Measurements from ENCODE around the gene C3orf18. TPM values are rescaled to one million over a fixed set of nuclear protein-coding genes. Genes with fewer than 3 reads are reported as not detected.

Gene C3orf18
- total and polyA plus RNA-seq, 8 donors: 4.9 to 75.0 (median 8.2) TPM; not detected in 1

GRCh38 chr3:50602595-50603191 lies 35.1 kb upstream of the C3orf18 start:
- intact Hi-C loops (cut with DNase I; ENCODE audit: low total_unique reads): no loop called here
- H3K27ac ChIP-seq: peak overlapping the region; percentile 92 to 98 (median 96)
- peaks cover 12 to 32% (median 30%) of the 10 kb centered on the region in 4 donors for H3K36me3 ChIP-seq
- peaks cover 75 to 86% (median 83%) of the 10 kb centered on the region in 4 donors for H3K4me1 ChIP-seq
- 40 to 62% (median 46%) methylated on average over 7 to 9 of the region's 9 CpGs for WGBS, 5 donors
- no peak overlapping the region for H3K4me3 ChIP-seq
- TF ChIP-seq, protein P1, sequence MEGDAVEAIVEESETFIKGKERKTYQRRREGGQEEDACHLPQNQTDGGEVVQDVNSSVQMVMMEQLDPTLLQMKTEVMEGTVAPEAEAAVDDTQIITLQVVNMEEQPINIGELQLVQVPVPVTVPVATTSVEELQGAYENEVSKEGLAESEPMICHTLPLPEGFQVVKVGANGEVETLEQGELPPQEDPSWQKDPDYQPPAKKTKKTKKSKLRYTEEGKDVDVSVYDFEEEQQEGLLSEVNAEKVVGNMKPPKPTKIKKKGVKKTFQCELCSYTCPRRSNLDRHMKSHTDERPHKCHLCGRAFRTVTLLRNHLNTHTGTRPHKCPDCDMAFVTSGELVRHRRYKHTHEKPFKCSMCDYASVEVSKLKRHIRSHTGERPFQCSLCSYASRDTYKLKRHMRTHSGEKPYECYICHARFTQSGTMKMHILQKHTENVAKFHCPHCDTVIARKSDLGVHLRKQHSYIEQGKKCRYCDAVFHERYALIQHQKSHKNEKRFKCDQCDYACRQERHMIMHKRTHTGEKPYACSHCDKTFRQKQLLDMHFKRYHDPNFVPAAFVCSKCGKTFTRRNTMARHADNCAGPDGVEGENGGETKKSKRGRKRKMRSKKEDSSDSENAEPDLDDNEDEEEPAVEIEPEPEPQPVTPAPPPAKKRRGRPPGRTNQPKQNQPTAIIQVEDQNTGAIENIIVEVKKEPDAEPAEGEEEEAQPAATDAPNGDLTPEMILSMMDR (IDR thresholded peaks at IDR 0.05): no peak
- TF ChIP-seq POLR2AphosphoS5 (IDR thresholded peaks at IDR 0.05) (peak in 1 of 3 donors; percentile 4), POLR2A (IDR thresholded peaks at IDR 0.05) (no peak)
- DNase-seq: peak; percentile 66 to 86
- no peaks in the 10 kb centered on the region for H3K27me3 ChIP-seq
- no peaks in the 10 kb centered on the region for H3K9me3 ChIP-seq

DNA sequence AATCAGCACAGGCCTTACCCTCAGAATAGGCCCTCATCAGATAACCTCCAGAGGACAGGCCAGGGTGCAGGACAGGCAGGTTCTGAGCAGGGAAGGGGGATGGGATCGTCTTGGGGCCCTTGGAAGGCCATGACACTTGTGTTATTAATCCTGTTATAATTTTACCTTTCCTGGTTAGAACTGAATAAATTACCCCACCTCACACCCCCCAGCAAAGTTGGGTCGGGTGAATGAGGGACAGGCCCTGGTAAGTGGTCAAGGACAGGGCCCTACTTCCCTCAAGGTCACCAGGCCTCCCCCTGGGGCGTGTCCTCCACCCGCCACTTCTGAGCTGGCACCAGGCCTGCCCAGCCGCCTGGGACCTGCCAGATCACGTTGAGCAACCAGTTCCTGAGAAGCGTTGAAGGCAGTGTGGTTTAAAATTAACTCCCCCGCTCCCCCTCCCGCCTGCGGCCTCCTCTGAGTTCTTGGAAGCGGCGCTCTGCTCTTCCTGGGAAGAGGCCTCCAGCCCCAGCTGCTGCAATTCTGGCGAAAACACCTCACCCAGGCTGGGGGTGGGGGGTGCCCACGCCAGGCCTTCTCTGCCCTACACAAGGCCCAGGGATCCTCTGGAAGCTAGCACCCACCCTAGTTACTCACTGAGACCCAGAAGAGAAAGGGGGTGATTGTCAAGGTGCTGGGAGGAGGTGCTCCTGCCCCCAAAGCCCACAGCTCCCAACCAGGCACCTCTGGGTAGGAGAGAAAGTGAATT lies 33.5 kb upstream of the C3orf18 start:
- peak; percentile 97 to 98 for DNase-seq
- 1 to 2% (median 1%) methylated on average over 9 to 14 of the region's 14 CpGs for WGBS, 5 donors
- H3K27ac ChIP-seq: peak overlapping the region; percentile 92 to 98 (median 96)
- H3K9me3 ChIP-seq: no peaks in the 10 kb centered on the region
- H3K36me3 ChIP-seq: peaks cover 0 to 15% (median 13%) of the 10 kb centered on the region in 4 donors
- H3K4me1 ChIP-seq: peaks cover 59 to 70% (median 66%) of the 10 kb centered on the region in 4 donors
- no peaks in the 10 kb centered on the region for H3K27me3 ChIP-seq
- H3K4me3 ChIP-seq: peak overlapping the region in 3 of 4 donors; percentile 7
- intact Hi-C loops (cut with DNase I; ENCODE audit: low total_unique reads): no loop called here
- peak; percentile 75 to 96 (median 87) for TF ChIP-seq POLR2AphosphoS5 (IDR thresholded peaks at IDR 0.05)
- TF ChIP-seq EP300 (IDR thresholded peaks at IDR 0.05): peak; percentile 70
- TF ChIP-seq, protein P1 (IDR thresholded peaks at IDR 0.05): no peak

- TF ChIP-seq EP300 (IDR thresholded peaks at IDR 0.05): no peak
- TF ChIP-seq POLR2AphosphoS5 (IDR thresholded peaks at IDR 0.05): no peak
- TF ChIP-seq, protein P1 (IDR thresholded peaks at IDR 0.05): no peak
- TF ChIP-seq POLR2A (IDR thresholded peaks at IDR 0.05): no peak
- peak overlapping the region; percentile 92 to 98 (median 96) for H3K27ac ChIP-seq
- DNase-seq: peak; percentile 51 to 60
- H3K36me3 ChIP-seq: peaks cover 0 to 13% (median 10%) of the 10 kb centered on the region in 4 donors
- no peaks in the 10 kb centered on the region for H3K27me3 ChIP-seq
- no peak overlapping the region for H3K4me3 ChIP-seq
- H3K9me3 ChIP-seq: no peaks in the 10 kb centered on the region
- intact Hi-C loops (cut with DNase I; ENCODE audit: low total_unique reads): no loop called here
- 29 to 58% (median 46%) methylated on average over 8 to 9 of the region's 9 CpGs for WGBS, 5 donors
- H3K4me1 ChIP-seq: peaks cover 51 to 62% (median 59%) of the 10 kb centered on the region in 4 donors
These were observed 32.7 kb upstream of the C3orf18 start for GRCh38 chr3:50600141-50600753.

DNA sequence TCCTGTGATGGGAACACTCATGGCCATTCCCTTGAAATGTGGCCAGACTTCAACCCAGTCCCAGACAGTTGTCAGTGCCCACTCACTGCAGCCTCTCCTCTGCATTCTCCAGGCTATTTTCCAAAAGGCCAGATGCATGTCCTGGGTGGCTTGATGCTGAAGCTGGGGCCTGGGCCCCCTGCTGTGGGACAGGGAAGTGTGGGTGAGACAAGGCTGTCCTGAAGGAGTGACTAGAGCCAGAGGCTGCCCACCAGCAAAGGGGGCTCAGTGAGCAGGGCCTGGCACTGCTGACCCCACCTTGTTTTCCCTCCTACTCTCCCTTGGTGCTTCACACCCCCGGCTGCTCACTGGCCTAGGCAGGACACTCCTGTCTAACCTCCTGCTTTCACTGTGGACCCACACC lies 32.2 kb upstream of the C3orf18 start:
- TF ChIP-seq POLR2AphosphoS5 (IDR thresholded peaks at IDR 0.05) (no peak), POLR2A (IDR thresholded peaks at IDR 0.05) (no peak), EP300 (IDR thresholded peaks at IDR 0.05) (no peak)
- TF ChIP-seq, protein P1 (IDR thresholded peaks at IDR 0.05): no peak
- no peaks in the 10 kb centered on the region for H3K9me3 ChIP-seq
- H3K27me3 ChIP-seq: no peaks in the 10 kb centered on the region
- peak overlapping the region; percentile 92 to 98 (median 96) for H3K27ac ChIP-seq
- DNase-seq: no peak
- H3K4me1 ChIP-seq: peaks cover 46 to 57% (median 53%) of the 10 kb centered on the region in 4 donors
- no peak overlapping the region for H3K4me3 ChIP-seq
- intact Hi-C loops (cut with DNase I; ENCODE audit: low total_unique reads): no loop called here
- peaks cover 0 to 8% (median 5%) of the 10 kb centered on the region in 4 donors for H3K36me3 ChIP-seq
- WGBS, 5 donors: 42 to 78% (median 67%) methylated on average over 1 of the region's 1 CpG
